Suprapubic skin (tissue), 4 donors: ENCODE measurements around the gene COQ8A.

Source experiments
- CTCF ChIP-seq, 2 donors: fragments of 200-600 bp in 1 of 2; fragments of 450-650 bp in 1 of 2; sonication (generic) in 1 of 2; IDR thresholded peaks; one replicate each; pipeline ENCODE4 v1.5.1; 2016 to 2019; ENCODE audit warnings: antibody characterized with exemption in 2 of 2, mild to moderate bottlenecking in 1 of 2, moderate library complexity in 1 of 2
- EP300 ChIP-seq: sonication (generic); formaldehyde crosslinking; IDR thresholded peaks from one replicate; pipeline ENCODE4 v1.6.1; 2017; ENCODE audit warnings: antibody characterized with exemption
- POLR2A ChIP-seq, 2 donors: fragments of 450-650 bp; IDR thresholded peaks; one replicate each; pipeline ENCODE4 v1.6.1; 2017; ENCODE audit warnings: antibody characterized with exemption in 2 of 2, mild to moderate bottlenecking in 2 of 2, moderate library complexity in 2 of 2
- POLR2AphosphoS5 ChIP-seq, 3 donors: sonication (generic); formaldehyde crosslinking; IDR thresholded peaks; one replicate each; pipeline ENCODE4 v1.6.1; 2017; ENCODE audit warnings: antibody characterized with exemption in 3 of 3

DNA sequence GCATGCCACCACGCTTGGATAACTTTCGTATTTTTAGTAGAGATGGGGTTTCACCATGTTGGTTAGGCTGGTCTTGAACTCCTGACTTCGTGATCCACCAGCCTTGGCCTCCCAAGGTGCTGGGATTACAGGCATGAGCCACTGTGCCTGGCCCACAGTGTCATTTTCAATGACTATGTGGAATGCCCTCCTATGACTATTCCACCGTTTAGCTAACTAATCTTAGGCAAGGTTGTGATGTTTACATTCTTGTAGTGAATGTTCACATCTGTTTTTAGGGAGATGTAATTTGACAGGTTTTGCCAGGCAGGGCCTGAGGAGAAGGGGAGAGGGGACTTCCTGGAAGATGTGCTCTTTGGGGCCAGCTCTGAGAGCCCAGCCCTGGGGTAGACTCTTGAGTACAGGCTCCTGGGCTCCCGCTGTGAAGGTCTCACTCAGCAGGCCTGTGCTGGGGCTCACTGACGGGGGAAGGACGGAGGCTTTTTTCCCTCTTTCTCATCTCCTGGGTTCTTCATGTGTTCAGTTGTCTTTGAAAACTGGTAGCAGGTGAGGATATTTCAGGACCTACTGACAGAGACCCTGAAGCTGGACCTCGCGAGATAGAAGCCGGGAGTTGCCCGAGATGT is 13.2 kb downstream of the COQ8A start:
- no peak for TF ChIP-seq POLR2AphosphoS5 (IDR thresholded peaks at IDR 0.05)
- no peak for TF ChIP-seq POLR2A (IDR thresholded peaks at IDR 0.05)
- no peak for TF ChIP-seq CTCF (IDR thresholded peaks at IDR 0.05)
- no peak for TF ChIP-seq EP300
